ENCODE data around the gene BMP2. TPM values are rescaled to one million over a fixed set of nuclear protein-coding genes. Genes with fewer than 3 reads are reported as not detected.

Gene BMP2
- total RNA-seq: 11.2 and 22.0 TPM in 2 replicates

GRCh38 chr20:6767536-6768227, at the start of gene BMP2:
BMP2 (plus strand) TSS chr20:6767686; CDS start chr20:6770127, 2,441 bp downstream.

